ENCODE results near the gene RBFOX2. TPM values are rescaled to one million over a fixed set of nuclear protein-coding genes. Genes with fewer than 3 reads are reported as not detected.
"Not testable (repeated sequence)": the region's sequence is repeated elsewhere in the genome, so short reads cannot be mapped to it uniquely, and the experiment has no call there.

RBFOX2 gene
- total RNA-seq, 1 experiment from 2014 or later = 61.5 TPM

DNA sequence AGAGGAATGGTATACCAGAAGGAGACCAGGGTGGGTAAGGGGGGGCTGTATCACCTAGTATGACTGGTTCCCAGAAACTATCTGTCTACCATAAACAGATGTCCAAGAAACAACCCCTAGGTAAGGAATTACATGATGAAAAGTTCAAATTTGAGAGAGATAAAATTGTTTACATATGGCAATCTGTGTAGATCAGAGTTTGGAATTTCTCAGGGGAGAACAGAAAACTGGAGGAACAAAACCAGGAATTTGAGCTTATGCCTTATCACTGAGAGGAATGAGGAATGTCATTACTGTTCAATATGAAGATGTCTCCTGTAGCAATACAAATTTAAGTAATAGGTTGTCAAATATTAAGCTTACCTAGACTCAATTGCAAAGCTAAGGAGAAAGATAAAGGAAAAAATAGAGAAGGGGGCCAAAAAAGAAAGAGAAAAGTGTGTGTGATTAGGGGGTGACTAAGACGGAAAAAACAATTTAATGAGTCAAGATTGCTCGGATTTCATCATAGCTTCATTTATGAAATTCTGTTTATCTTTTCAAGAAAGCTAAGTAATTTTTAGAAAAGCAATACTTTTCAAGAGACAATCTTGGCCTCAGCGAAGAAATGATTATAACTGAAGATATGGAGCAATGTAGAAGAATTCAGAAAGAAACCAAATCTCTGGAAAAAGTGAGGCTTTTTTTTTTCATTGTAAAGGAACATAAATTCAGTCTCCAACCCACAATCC lies 193.2 kb downstream of the RBFOX2 start:
- no peak for DNase-seq (ENCODE audit: low read depth)
- in situ Hi-C loops (cut with HindIII; ENCODE audit: low pct_unique_long_range_greater_than_20kb, low sequenced_read_pairs) = no loop called here

DNA sequence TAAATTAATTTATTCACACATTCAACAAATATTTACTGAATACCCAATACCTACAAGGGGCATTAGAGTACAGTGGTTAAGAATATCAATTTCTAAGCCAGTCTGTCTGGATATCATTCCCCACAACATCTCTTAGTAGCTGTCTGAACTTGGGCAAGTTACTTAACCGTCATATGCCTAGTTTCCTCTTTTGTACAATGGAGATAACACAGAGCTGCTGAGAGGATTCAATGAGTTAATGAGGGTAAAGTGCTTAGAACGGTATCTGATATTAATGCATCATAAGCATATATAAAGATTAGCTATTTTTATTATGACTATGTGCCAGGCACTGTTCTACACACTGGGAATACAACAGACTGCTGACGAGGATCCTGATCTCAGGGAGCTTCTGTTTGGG lies 194.6 kb downstream of the RBFOX2 start:
- in situ Hi-C loops (cut with HindIII; ENCODE audit: low pct_unique_long_range_greater_than_20kb, low sequenced_read_pairs) = no loop called here
- no peak for DNase-seq (ENCODE audit: low read depth)

DNA sequence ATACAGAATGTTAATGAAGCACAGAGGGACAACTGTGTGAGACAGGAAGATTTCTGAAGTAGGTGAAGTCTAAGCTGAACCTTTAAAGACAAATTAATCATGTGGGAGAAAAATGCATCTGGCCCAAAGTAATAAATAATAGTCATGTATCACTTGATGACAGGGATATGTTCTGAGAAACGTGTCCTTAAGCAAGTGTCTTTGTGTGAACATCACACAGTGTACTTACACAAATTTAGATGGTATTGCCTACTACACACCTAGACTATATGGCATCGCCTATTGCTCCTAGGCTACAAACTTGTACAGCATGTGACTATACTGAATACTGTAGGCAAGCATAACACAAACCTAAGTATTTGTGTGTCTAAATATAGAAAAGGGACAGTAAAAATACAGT lies 198.3 kb downstream of the RBFOX2 start:
- no peak for DNase-seq (ENCODE audit: low read depth)
- in situ Hi-C loops (cut with HindIII; ENCODE audit: low pct_unique_long_range_greater_than_20kb, low sequenced_read_pairs) = no loop called here

DNA sequence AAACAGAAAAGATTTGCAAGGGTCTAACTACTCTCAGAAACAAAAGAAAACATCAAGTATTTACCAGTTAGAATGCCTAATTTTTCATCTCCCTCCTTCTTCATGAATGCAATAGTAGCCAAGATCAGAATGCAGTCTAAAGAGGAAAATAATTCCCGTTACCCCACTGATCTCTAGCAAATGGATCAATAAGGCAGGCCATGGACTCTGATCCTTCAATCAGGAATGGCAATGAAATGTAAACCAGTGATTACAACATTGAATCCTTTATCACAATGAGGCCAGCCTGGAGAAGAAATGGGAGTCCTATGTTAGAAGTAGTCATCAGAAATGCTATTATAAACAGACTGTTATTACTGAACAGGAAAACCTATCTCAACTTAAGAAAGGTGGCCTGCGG lies 204.4 kb downstream of the RBFOX2 start:
- in situ Hi-C loops (cut with HindIII; ENCODE audit: low pct_unique_long_range_greater_than_20kb, low sequenced_read_pairs) = no loop called here
- no peak for DNase-seq (ENCODE audit: low read depth)

DNA sequence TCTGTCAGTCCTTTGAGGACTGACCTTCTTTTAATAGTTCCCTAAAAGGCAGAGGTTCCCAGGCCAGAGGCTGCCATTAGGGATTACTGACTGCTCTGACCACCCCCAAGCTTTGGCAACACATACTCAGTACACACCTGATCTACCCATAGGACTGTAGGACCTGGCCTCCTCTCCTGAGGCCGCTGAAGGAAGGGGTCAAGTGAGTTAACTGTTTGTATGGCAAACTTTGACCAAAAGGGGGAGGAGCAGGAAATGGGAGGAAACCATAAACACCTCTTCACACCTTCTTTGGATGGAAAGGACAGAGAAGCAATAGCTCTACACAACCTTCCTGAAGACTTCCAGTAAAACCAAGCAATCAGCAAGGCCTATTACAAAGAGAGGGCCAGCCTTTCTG lies 207.0 kb downstream of the RBFOX2 start:
- in situ Hi-C loops (cut with HindIII; ENCODE audit: low pct_unique_long_range_greater_than_20kb, low sequenced_read_pairs) = no loop called here

DNA sequence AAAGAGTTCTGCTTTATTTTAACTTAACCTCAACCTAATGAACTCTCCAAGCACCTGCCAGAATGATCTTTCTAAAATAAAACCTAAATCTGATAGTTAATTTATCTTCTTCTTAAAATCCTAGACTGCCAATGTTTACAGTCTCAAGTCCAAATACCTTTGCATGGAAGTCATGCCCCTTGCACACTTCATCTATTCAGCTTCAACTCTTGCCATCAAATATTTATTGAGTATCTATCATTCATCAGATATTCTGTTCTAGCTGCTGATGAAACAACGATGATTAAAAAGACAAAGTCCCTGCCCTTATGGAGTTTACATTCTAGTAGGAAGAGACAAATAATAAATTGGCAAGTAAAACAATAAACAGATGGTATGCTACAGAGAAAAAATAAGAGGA lies 209.2 kb downstream of the RBFOX2 start:
- in situ Hi-C loops (cut with HindIII; ENCODE audit: low pct_unique_long_range_greater_than_20kb, low sequenced_read_pairs) = no loop called here

More for the DNA sequence above, 207.0 kb downstream of the RBFOX2 start:
- DNase-seq (ENCODE audit: low read depth) = no peak

DNA sequence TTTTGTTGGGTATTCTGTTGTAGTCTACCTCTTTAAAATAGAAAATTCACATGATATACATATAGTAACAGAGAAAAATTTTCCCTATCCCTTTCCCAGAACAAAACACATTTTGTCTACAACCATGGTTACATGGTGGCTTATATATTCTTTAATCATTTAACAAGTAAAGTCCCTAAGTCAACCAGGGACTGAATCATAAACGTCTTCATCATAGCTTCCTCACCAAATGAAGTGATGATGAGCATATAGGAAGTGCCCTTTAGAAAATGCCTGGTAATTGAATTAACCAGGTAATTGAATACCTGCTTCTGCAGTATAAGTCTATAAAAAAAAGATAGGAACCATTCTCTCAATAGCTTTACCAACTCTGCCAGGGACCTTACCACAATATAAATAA lies 209.7 kb downstream of the RBFOX2 start:
- in situ Hi-C loops (cut with HindIII; ENCODE audit: low pct_unique_long_range_greater_than_20kb, low sequenced_read_pairs) = no loop called here
- no peak for DNase-seq (ENCODE audit: low read depth)

More for the DNA sequence above, 209.2 kb downstream of the RBFOX2 start:
- DNase-seq (ENCODE audit: low read depth) = no peak

DNA sequence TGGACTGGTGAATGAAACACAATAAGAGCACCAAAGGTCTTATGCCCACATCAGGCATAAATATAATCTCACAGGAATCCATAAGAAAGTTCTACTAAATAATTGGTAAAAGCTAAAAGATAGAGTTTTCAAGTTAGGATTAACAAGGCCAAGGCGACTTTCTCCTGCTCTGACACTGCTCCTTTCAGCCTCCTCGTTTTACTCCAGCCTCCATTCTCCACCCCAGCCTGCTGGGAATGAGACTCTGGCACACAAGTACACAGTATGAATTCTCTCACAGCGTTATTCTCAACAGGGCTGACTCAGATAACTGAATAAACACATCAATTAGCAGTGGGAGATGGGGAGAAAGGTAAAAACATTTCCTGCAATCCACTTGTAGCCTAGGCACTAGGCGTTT lies 216.0 kb downstream of the RBFOX2 start:
- in situ Hi-C loops (cut with HindIII; ENCODE audit: low pct_unique_long_range_greater_than_20kb, low sequenced_read_pairs) = no loop called here
- DNase-seq (ENCODE audit: low read depth) = no peak

DNA sequence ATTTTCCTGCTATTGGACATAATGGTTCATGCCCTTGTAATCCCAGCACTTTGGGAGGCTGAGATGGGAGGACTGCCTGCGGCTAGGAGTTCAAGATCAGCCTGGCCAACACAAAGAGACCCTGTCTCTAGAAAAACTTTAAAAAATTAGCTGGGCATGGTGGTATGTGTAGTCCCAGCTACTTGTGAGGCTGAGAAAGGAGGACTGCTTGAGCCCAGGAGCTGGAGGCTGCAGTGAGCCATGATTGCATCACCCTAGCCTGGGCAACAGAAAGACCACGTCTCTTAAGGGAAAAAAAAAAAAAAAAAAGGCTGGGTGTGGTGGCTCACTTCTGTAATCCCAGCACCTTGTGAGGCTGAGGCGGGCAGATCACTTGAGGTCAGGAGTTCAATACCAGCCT lies 217.0 kb downstream of the RBFOX2 start:
- in situ Hi-C loops (cut with HindIII; ENCODE audit: low pct_unique_long_range_greater_than_20kb, low sequenced_read_pairs) = no loop called here
- no peak for DNase-seq (ENCODE audit: low read depth)

DNA sequence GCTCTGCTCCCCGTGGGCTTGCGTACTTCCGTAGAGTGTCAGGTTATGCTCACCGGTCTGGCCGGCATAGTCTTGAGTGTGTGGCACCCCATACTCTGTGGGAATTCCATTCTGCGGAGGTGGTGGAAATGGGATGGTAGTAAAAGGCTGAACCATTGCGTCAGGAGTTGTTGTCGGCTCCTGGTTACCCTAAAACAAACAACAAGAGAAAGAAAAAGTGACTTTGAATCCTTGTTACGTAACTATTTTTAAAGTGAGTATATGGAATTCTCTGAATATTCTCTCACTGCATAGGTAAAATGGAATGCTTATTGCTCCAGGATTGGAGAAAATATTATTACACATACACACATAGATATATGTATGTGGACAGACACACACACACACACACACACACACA lies 218.8 kb downstream of the RBFOX2 start:
- in situ Hi-C loops (cut with HindIII; ENCODE audit: low pct_unique_long_range_greater_than_20kb, low sequenced_read_pairs) = no loop called here
- DNase-seq (ENCODE audit: low read depth) = no peak

DNA sequence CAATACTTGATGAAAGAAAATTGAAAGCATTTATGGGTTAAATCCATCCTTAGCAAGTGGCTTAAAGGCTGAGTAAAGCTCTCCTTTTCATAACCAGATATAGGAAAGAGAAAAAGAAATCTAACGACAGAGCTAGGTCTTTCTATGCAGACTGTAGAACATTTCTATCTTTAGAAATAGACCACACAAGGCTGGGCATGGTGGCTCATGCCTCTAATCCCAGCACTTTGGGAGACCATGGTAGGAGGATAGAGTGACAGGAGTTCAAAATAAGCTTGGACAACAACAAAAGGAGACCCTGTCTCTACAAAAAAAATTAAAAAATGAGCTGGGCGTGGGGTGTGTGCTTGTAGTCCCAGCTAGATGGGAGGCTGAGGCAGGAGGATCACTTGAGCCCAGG lies 220.2 kb downstream of the RBFOX2 start:
- in situ Hi-C loops (cut with HindIII; ENCODE audit: low pct_unique_long_range_greater_than_20kb, low sequenced_read_pairs) = no loop called here
- no peak for DNase-seq (ENCODE audit: low read depth)

DNA sequence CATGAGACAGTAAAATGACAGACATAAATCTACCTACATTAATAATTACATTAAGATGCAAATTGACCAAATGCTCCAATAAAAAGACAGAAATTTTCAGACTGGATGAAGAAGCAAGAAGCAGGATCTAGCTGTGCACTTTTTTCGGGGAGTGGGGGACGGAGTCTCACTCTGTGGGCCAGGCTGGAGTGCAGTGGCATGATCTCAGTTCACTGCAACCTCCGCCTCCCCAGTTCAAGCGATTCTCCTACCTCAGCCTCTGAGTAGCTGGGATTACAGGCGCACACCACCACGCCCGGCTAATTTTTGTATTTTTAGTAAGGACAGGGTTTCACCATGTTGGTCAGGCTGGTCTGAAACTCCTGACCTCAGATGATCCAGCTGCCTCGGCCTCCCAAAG lies 222.0 kb downstream of the RBFOX2 start:
- in situ Hi-C loops (cut with HindIII; ENCODE audit: low pct_unique_long_range_greater_than_20kb, low sequenced_read_pairs); DNase-seq (ENCODE audit: low read depth): not testable (repeated sequence)

DNA sequence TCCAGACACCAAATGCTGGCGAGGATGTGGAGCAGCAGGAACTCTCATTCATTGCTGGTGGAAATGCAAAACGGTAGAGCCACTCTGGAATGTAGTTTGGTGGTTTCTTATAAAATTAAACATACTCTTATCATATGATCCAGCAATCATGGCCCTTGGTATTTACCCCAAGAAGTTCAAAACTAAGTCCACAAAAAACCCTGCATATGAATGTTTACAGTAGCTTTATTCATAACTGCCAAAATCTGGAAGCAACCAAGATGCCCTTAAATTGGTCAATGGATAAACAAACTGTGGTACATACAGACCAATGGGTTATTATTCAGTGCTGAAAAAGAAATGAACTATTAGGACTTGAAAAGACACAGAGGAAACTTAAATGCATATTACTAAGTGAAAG lies 223.2 kb downstream of the RBFOX2 start:
- DNase-seq (ENCODE audit: low read depth) = no peak
- in situ Hi-C loops (cut with HindIII; ENCODE audit: low pct_unique_long_range_greater_than_20kb, low sequenced_read_pairs) = no loop called here

DNA sequence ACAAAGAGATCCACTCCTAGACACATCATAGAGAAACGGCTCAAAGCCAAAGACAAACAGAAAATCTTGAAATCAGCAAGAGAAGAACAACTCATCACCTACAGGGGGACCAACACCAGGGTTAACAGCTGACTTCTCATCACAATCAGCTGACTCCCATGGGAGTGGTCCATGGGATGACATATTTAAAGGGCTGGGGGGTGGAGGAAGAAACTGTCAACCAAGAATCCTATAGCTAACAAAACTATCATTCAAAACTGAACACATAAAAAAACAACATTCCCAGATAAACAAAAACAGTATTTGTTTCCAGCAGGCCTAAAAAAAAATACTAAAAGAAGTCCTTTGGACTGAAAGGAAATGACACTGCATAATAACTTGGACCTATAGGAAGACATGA lies 224.2 kb downstream of the RBFOX2 start:
- in situ Hi-C loops (cut with HindIII; ENCODE audit: low pct_unique_long_range_greater_than_20kb, low sequenced_read_pairs) = no loop called here
- no peak for DNase-seq (ENCODE audit: low read depth)

DNA sequence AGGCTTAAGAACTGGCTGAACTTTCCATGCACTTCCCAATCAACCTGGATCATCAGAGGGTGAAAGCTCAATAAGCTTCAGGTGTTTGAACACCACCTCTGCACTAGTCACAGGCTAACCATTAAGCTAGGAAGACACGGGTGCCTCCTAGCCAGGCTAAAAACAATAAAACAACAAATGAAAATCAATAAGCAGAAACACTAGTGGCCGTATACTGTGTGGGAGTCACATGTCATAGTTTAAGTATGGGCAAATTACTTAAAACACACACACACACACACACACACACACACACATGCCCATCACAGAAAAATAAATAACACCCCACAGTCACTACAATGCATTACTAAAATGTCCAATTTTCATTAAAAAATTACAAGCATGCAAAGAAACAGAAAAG lies 225.7 kb downstream of the RBFOX2 start:
- in situ Hi-C loops (cut with HindIII; ENCODE audit: low pct_unique_long_range_greater_than_20kb, low sequenced_read_pairs) = no loop called here
- no peak for DNase-seq (ENCODE audit: low read depth)

DNA sequence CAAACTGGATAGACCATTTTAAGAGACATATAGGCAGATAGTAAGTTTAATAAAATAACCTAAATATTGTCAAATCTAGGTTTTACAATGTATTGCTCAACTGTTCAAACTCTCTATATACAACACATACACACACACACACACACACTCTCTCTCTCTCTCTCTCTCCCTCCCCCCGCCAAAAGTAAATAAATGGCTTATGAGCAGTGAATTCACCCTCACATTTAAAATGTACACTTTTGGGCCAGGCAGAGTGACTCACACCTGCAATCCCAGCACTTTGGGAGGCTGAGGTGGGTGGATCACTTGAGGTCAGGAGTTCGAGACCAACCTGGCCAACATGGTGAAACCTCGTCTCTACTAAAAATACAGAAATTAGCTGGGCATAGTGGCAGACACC lies 227.3 kb downstream of the RBFOX2 start:
- DNase-seq (ENCODE audit: low read depth); in situ Hi-C loops (cut with HindIII; ENCODE audit: low pct_unique_long_range_greater_than_20kb, low sequenced_read_pairs): not testable (repeated sequence)

DNA sequence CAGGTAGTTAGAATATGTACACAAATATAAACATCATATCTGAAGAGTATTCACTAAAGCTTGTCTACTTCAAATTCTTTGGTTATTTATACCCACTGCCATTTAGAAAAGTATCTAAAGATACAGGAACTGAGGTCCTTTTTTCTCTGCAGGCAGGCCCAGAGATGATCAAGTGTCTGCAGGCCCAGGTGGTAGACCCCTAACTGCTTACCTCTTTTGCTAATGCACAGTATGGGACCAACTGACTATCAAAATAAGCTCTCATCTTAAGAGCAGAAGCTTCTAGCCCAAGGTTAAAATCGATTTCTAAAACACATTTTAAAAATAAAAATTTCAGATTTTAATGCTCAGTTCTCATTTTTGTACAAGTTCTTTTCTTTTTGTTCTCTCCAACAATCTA lies 229.5 kb downstream of the RBFOX2 start:
- in situ Hi-C loops (cut with HindIII; ENCODE audit: low pct_unique_long_range_greater_than_20kb, low sequenced_read_pairs) = no loop called here
- DNase-seq (ENCODE audit: low read depth) = no peak

DNA sequence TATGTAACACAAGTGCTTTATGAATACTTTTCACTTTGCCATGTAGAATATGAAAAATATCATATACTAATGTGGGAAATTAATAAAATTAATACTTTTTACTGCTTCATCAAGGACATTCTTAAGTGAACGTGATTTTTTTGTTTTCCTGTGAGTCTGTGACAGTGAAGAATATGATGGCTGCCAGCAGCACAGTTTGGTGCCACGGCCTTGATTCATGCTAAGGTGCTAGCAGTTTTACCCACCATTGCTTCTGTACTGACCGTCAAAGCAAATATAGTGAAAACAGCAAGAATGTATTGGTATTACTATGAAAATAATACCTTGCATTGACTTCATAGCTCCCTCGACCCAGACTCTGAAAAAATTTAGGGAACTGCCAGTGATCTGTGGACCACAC lies 231.2 kb downstream of the RBFOX2 start:
- in situ Hi-C loops (cut with HindIII; ENCODE audit: low pct_unique_long_range_greater_than_20kb, low sequenced_read_pairs) = no loop called here
- no peak for DNase-seq (ENCODE audit: low read depth)

DNA sequence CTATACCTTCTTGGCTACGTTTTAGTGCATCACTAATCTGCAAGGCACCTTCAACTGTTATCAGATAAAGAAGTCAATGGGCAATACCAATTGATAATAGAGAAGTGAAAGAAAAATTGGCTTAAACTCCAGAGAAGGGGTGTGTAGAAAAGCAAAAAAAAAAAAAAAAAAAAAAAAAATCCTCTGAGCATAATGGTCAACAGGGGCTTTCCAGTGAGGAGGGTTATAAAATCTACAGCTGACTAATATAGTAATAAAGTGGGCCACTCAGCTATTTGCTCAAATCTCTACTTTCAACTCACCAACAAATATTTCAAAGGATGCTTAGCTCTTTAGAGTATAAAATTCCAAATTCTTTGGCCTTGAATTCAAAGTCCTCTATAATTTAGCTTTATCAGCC lies 233.1 kb downstream of the RBFOX2 start:
- in situ Hi-C loops (cut with HindIII; ENCODE audit: low pct_unique_long_range_greater_than_20kb, low sequenced_read_pairs) = no loop called here
- DNase-seq (ENCODE audit: low read depth) = no peak

DNA sequence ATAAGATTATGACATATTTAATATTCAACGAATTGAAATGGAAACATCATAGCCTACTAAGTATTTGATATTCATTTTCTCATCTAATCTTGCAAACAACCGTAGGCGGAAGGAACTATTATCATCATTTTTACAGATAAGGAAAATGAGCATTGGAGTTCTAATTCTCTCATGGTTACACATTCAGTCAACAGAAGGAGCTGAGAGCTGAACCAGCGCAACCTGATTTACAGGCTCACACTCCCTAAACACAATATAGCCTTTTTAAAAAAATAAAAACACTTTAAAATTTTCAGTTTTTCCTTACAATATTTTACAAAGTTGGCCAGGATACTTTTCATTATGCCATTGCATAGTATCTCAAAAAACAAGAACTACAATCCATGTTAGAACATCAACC lies 236.1 kb downstream of the RBFOX2 start:
- DNase-seq (ENCODE audit: low read depth) = no peak
- in situ Hi-C loops (cut with HindIII; ENCODE audit: low pct_unique_long_range_greater_than_20kb, low sequenced_read_pairs) = no loop called here

Data from Caki2 (cell line).